Measurements from ENCODE around the gene THRAP3.

Gene THRAP3

DNA sequence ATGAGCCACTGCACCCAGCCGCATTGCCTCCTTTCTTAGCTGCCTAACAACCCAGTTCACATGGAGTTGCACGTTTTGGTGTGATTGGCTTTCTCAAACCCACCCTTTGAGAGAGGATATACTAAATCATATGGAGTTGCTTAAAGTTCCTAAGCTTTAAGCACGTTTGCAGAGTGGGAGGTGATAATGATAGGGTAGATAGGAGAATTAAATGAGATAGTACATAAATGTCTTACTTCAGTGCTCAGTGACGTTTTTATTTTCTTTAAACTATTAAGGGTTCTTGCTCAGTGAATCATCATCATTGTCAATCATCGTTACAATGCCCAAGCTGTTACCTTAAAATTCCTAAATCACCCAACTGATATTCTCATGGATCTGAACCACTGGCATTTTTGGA lies 79.0 kb downstream of the THRAP3 start:
- DNase-seq, result no peak

DNA sequence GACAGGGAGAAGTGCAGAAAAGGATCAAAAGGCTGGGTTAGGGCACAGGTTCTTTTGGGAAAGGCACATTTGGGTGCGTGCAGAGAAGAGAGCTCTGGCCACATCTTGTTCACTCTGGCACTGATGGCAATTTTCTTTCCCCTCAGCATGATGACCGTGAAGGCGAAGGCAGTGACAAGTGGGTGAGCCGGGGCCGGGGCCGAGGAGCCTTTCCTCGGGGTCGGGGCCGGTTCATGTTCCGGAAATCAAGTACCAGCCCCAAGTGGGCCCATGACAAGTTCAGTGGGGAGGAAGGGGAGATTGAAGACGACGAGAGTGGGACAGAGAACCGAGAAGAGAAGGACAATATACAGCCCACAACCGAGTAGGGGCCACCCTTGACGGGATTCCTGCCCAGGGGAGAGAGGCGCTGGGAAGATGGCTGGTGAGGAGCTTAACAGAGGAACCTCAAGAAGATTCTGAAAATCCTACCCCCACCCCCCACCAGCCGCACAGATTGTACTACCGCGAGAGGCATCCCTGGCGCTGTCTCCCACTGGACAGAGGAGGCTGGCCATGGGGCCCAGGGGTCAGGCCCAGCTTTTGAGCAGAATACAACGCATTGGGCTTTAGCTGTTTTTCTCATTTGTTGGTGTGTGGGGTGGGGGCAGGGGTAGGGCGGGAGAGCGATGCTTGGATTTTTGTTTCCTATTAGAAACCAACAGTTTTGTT lies 79.6 kb downstream of the THRAP3 start:
- DNase-seq, result no peak

DNA sequence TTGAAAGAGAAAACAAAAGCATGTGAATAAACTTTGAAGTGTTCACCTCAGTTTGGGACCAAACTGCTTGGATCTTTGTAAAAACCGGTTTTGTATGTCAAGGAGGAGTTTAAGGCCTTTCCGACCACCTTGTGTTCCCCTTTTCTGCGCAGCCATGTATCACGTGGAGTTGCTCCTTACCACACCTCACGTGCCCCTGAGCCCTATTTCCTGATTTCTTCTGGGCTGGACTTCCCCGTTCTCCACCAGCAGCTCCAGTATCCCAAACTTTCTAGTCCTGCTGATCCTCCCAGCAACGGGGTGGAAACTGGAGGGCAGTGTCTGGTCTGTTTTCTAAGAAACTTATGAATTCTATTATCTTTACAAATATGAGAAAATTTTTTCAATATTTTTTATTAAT lies 80.3 kb downstream of the THRAP3 start:
- no peak for DNase-seq

GRCh38 chr1:36304970-36305914 lies 81.0 kb downstream of the THRAP3 start:
- peak; percentile 63 to 74 for DNase-seq

GRCh38 chr1:36305915-36306209 lies 81.6 kb downstream of the THRAP3 start:
- DNase-seq, result no peak

DNA sequence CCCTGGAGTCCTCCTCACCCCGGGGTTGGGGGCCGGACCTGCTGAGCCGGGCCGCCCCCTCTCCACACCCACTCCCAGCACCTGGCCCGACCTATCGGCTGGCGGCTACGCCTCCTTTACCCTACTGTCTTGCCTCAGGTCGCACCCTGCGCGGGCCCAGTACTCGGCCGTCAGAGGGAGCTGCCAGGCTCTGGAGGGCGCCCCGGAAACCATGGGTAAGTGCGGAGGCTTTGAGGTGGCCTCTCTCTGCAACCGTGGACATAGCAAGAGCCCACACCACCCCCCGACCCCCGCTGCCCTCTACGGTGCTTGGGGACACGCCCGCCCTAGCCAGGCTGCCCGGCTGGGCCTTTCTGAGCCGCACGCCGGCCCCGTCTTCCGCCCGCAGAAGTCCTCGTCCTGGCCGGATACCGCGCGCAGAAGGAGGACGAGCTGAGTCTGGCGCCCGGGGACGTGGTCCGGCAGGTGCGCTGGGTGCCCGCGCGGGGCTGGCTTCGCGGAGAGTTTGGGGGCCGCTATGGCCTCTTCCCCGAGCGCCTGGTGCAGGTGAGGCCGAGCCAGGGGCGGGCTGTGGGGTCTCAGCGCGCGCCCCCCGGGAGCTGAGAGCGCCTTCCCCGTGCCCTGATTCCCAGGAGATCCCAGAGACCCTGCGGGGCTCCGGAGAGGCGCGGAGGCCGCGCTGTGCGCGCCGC lies 82.1 kb downstream of the THRAP3 start, which contains the start of gene SH3D21:
Gene SH3D21 (plus strand): TSS at position 159 of the 692 bp plus-strand sequence. CDS start 53 bp downstream, at position 212.
- DNase-seq, result peak; percentile 60 to 69

- peak; percentile 94 to 95 for DNase-seq
Observed at GRCh38 chr1:36306902-36307456, 82.7 kb downstream of the THRAP3 start.

DNA sequence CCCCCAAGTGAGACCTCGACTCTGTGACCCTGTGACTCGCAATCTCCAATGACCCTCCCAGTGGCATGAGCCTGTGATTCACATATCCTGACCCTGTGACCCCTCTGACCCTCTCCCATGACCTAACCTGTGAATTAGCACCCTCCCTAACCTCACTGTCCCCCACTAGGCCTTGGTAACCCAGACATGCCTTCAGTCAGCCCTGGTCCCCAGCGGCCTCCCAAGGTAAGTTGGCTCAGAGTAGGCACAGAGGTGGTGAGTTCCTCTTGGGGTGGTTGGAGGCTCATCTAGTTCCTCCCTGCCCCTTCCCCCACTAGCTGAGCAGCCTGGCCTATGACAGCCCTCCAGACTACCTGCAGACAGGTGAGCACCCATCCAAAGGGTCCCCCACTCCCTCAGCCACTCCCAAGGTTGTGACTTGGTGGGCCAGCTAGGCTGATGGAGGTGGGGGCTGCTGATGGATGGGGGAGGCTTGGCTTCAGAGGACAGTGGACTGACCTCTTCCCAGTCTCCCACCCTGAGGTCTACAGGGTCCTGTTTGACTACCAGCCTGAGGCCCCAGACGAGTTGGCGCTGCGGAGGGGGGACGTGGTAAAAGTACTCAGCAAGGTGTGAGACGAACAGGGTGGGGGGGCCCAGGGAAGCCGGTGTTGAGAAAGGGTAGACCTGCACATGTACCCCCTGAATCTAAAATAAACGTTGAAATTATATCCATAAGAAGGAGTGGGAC lies 83.5 kb downstream of the THRAP3 start:
- DNase-seq, result no peak

DNA sequence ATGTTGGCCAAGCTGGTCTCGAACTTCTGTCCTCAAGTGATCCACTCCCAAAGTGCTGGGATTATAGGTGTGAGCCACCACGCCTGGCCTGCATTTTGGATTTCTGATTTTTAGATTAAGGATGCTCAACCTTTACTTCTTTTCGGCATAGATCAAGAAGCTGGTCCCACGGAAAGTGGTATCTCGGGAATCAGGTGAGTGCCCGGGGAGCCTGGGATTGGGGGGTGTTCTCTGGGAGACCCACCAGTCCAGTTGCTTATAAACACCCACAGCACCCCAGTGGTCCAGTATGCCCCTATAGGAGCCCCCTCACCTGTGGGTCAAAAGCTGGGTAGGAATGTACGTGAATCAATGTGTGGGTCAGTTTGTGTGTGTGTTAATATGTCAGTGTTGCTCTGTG lies 85.2 kb downstream of the THRAP3 start:
- no peak for DNase-seq

DNA sequence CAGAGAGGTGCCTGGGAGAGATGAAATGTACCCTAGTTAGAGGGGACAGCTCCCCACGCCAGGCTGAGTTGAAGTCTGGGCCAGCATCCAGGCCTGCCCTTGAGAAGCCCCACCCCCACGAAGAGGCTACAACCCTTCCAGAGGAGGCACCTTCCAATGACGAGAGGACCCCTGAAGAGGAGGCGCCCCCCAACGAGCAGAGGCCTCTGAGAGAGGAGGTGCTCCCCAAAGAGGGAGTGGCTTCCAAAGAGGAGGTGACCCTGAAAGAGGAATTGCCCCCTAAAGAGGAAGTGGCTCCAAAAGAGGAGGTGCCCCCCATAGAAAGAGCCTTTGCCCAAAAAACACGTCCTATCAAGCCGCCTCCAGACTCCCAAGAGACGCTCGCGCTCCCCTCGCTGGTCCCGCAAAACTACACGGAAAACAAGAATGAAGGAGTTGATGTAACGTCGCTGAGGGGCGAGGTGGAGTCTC lies 96.1 kb downstream of the THRAP3 start:
- DNase-seq, result no peak

DNA sequence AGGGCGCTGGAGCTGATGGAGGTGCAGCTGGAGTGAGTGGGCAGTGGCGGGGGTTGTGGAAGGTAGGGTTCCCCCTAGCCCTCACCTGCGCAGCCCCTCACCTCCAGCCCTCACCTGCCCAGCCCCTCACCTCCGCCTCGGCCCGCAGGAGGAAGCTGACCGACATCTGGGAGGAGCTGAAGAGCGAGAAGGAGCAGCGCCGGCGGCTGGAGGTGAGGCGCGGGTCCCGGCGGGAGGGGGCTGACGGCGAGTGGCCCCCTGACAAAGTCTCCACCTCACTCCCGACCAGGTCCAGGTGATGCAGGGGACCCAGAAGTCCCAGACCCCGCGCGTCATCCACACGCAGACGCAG lies 96.5 kb downstream of the THRAP3 start:
- no peak for DNase-seq

GRCh38 chr1:36321119-36321951 lies 97.1 kb downstream of the THRAP3 start:
- DNase-seq, result peak; percentile 51 to 61

- DNase-seq, result peak in 1 of 2 experiments; percentile 13
Observed at GRCh38 chr1:36322041-36322785, 98.0 kb downstream of the THRAP3 start.

DNA sequence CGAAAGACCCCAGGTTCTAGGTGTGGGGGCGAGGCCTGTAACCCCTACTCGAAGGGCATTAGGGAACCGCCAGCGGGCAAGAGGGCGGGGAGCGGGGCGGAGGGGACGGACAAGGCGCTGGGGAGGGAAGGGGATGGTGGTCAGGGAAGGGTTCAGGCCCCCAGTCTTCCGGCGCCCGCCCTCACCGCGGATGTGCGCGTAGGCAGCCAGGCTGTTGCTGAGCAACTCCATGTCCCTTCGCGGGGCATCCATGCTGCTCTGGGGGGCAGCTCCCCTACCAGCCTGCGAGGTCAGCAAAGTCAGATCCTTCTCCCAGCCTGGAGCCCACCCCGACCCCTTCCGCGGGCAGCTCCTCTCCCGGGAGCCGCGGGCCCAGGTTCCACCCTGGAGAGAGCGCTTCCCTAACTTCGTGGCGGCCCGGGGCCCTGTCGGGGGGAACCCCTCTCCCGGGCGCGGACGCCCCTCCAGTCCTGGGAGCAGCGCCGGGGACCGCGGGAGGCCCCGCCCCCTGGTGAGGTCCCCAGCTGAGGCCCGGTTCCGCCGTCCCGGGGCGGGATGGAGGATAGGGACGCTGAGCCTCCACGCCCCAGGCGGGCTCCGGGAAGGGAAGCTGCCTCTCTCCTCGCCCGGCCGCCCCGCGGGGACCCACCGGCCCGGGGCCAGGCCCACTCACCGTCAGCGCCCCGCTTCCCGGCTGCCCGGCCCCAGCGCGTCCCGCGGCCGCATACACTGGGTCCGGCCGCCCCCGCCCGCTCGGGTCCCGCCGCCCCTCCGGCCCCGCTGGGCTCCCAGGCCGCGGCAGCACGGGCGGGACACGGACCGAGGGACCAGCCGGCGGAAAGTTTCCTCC lies 98.8 kb downstream of the THRAP3 start:
- peak; percentile 50 to 66 for DNase-seq

GRCh38 chr1:36323636-36324352 lies 99.6 kb downstream of the THRAP3 start, which contains the start of gene EVA1B:
Gene EVA1B (minus strand): TSS chr1:36323645. CDS start chr1:36323037, 608 bp downstream.
- DNase-seq, result peak; percentile 64 to 74

GRCh38 chr1:36324353-36324703 lies 100.1 kb downstream of the THRAP3 start:
- DNase-seq, result no peak

DNA sequence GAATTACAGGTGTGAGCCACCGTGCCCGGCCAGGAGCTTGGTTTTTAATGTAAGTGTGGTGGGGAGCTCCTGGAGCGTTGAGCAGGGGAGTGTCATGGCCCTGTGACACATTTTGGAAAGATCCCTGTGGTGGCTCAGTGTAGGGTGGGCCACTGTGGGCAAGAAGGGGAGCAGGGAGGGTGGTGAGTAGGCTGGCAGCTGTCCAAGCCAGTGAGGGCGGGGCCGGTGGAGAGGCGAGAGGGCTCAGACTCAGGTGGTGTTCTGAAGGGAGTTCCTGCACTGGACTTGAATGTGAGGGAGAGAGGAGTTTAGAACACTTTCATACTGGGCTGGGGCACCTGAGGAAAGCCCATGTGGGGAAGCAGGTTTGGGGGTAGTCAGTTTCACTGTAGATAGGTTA lies 102.3 kb downstream of the THRAP3 start:
- DNase-seq, result no peak

GRCh38 chr1:36327421-36328087 lies 103.3 kb downstream of the THRAP3 start:
- no peak for DNase-seq

Measured in activated CD4-positive, alpha-beta T cell treated with anti-CD3 and anti-CD28 coated beads, Interleukin-2, amount 50 U/mL, for 48 hours (primary cell).